ENCODE results near the gene ARFGEF2.
A peak's percentile ranks its signal among the peaks of the same experiment; 100 is the strongest.
"Not testable (repeated sequence)": the region's sequence is repeated elsewhere in the genome, so short reads cannot be mapped to it uniquely, and the experiment has no call there.

The ARFGEF2 gene

DNA sequence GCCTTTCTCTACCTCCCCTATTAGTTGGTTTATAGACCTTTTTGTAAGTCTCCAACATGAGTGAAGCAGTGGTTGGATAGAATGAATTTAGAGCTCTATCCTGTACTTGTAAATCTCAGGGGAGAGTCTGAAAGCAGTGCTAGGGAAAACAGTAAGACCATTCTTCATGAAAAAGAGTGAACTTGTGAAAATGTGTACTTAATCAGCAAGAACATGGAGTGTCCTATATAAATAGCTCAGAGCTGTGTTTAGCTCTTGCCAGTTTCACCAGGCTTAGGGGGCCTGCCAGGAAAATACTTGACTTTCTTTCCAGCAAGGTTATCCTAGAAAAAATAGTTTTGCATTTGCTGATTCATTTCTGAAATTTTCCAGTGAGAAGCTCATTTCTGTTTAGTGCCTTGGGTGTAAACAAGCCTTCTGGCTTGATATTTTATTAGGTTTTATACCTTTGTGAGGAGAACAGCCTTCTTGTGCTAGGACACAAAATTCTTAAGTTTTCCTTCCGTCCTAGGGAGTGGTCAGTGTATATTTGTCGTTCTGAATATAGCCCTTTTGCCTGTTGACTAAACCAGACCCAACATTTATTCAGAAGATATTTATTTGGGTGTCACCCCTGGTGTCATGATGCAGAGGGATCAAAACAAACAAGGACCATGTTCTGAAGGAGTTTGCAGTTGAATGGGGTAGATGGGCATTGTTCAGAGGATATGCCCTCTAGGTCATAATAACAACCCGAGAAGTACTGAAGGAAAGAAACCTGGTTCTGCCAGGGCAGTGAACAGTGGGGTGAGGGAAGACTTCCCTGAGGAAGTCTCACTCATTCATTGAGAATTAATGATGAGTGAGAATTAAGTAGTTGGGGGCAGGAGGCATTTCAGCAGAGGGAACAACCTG is 7.6 kb downstream of the ARFGEF2 start:
- peak; percentile 71 for DNase-seq (ENCODE audit: low spot score)

DNA sequence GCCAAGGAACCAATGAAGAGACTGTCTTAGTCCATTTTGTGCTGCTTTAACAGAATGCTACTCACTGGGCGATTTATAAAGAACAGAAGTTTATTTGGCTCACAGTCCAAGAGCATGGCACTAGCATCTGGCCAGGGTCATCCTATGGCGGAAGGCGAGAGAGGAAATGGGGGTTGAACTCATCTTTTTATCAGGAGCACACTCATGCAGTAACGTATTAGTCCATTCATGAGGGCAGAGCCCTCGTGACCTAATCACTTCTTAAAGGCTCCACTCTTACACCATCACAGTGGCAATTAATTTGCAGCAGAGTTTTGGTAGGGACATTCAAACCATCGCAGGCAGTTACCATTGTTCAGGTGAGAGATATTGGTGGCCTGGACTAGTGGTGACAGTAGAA is 8.5 kb downstream of the ARFGEF2 start:
- DNase-seq (ENCODE audit: low spot score) = no peak

DNA sequence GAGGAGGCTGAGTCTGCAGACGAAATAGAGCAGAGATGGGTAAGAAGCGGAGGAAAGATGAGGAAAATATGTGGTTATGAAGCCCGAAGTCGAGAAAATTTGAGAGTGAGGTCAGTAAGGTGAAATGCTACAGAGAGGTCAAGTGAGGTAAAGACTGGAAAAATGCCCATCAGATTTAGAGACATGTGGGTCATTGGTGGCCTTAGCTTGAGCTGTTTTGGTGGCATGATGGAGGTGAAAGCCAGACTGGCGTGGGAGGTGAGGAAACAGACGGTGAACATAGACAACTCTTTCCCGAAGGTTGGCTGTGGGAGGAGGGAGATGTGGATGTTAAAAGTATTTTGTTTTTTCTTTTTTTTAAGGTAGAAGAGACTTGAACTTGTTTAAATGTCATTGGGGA is 9.4 kb downstream of the ARFGEF2 start:
- DNase-seq (ENCODE audit: low spot score) = no peak

DNA sequence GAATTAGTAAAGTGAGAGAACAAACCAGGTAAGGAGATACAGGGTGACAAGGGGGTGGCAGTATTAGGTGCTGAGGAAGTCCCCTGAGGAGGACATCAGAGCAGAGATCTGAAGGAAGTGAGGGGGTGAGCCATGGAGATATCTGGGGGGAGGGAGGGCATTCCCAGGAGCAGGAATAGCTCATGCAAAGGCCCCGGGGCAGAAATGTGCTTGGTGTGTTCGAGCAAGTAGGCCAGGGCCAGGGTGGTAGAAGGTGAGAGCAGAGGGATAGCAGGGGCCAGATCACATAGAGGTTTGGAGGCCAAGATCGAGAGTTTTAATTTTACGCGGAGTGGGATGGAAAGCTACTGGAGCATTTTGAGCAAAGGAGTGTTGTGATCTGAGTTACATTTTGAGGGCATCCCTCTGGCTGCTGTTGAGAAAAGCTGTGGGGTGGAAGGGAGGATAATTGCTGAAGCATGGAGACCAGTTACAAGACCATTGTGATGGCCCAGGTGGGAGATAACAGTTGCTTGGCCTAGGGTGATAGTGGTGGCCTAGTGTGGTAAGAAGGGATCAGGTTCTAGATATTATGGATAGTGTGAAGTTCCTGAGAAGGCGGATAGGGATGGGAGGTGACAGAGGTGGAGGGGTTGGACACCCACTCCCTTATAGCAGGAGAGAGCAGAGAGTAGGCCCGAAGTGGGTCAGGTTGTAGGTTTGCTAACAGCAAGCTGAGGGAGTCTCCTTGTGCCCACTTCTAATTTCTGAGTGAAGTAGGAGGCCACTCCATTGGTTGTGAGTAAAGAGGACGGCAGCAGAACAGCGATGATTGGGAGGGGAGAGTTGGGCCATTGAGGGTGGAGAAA is 10.2 kb downstream of the ARFGEF2 start:
- no peak for DNase-seq (ENCODE audit: low spot score)

DNA sequence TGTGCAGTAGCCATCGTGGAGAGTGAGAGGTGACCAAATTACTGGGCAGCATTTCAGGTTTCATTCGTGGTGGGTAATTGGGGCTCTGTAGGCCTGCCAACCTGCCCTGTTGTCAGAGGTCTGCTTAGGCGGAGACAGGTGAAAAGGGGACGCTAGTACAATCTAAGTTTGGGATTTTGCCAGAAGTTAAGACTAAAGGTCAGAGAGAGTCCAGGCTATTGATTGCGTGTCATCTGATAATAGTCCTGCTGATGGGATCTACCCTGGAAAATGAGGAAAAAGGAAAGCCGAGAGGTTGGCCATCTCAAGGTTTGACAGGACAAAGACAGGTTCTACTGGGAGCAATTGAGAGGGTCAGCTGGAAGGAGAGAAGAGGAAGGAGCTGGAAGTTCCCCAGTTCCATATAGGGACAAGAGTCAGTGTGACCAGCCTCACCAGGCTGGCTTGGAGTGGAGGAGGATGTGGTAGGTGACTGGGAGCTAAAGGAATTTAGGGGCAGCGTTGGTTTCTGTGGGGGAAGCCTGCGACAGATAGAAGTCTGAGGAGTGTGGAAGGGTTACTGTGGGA is 10.9 kb downstream of the ARFGEF2 start:
- peak; percentile 70 for DNase-seq (ENCODE audit: low spot score)

DNA sequence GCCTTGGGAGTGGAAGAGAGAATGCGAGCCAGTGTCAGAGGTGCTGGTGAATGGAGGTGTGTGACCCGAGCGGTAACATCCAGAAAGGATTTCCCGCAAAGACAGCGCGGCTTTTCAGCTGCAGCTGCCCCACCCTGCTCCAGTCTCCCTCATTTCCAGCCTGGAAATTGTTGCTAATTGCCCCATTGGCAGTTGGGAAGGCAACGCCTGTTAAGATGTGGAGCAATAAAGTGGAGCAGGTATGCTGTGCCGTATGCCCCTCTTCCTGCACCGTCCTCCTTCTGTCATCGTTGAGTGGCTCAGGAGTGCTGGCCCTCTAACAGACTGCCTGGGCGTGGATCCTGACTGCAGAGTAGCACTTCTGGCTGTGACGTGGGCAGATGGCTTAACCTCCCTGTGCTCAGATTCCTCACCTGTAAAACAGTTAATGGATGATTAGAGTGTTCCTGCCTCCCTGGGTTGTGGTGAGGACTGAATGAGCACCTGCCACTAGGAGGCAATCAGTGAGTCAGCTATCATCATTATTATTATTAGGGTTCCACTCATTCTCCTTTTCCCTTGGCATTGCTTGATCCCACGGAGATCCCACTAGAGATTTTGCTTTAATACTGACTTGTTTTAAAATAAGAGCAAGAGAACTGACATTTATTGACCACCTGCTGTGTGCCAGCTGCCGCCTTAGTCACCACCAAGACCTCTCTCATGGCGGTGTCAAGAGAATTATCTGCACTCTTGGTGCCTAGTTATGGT is 11.7 kb downstream of the ARFGEF2 start:
- DNase-seq (ENCODE audit: low spot score) = no peak

DNA sequence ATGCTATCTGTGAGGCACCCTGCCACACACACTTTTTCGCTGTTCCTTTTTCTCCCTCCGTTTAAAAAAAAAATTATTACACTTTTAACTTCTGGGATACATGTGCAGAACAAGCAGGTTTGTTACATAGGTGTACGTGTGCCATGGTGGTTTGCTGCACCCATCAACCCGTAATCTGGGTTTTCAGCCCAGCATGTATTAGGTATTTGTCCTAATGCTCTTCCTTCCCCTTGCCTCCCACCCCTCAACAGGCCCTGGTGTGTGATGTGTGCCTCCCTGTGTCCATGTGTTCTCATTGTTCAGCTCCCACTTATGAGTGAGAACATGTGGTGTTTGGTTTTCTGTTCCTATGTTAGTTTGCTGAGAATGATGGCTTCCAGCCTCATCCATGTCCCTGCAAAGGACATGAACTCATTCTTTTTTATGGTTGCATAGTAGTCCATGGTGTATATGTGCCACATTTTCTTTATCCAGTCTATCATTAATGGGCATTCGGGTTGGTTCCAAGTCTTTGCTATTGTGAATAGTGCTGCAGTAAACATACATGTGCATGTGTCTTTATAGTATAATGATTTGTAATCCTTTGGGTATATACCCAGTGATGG is 12.9 kb downstream of the ARFGEF2 start:
- DNase-seq (ENCODE audit: low spot score) = not testable (repeated sequence)

DNA sequence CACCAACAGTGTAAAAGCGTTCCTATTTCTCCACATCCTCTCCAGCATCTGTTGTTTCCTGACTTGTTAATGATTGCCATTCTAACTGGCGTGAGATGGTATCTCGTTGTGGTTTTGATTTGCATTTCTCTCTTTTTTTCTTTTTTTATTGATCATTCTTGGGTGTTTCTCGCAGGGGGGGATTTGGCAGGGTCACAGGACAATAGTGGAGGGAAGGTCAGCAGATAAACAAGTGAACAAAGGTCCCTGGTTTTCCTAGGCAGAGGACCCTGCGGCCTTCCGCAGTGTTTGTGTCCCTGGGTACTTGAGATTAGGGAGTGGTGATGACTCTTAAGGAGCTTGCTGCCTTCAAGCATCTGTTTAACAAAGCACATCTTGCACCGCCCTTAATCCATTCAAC is 13.5 kb downstream of the ARFGEF2 start:
- DNase-seq (ENCODE audit: low spot score) = not testable (repeated sequence)

DNA sequence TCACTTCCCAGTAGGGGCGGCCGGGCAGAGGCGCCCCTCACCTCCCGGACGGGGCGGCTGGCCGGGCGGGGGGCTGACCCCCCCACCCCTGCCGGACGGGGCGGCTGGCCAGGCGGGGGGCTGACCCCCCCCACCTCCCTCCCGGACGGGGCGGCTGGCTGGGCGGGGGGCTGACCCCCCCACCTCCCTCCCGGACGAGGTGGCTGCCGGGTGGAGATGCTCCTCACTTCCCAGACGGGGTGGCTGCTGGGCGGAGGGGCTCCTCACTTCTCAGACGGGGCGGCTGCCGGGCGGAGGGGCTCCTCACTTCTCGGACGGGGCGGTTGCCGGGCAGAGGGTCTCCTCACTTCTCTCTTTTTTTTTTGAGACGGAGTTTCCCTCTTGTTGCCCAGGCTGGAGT is 14.7 kb downstream of the ARFGEF2 start:
- not testable (repeated sequence) for DNase-seq (ENCODE audit: low spot score)

DNA sequence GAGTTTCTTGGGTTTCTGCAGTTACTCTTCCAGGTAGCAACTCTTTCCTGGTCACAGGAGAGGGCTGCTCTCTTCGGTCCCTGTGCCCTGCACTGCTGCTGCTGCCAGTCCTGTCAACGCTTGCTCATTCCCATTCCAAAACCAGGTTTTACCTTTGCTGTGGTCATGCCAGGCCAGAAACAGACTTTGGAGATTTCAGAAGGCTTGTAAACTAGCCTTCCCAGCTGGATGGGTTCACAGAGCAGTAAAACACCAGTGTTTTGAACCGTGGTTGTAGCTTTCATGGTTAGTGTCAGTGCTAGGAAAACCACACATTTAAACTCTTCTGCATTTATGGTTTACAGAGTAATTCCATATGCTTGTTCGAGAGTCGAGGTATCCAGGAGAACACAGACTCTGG is 16.2 kb downstream of the ARFGEF2 start:
- no peak for DNase-seq (ENCODE audit: low spot score)

DNA sequence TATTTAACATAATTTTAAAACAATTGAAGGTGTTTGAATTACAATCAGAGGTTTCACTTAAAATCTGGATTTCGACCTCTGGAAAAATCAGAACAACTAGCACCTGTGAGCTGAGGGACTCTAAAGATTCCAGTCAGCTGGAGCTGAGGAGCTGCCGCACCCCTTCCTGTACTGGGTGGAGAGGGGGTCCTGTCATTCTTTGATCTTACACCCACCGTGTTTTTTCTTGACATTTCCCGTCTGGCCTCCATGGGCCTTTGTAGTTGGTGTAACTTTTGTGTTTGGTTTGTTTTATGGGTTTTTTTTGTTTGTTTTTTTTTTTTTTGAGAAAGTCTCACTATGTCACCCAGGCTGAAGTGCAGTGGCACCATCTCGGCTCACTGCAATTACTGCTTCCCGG is 17.2 kb downstream of the ARFGEF2 start:
- no peak for DNase-seq (ENCODE audit: low spot score)

DNA sequence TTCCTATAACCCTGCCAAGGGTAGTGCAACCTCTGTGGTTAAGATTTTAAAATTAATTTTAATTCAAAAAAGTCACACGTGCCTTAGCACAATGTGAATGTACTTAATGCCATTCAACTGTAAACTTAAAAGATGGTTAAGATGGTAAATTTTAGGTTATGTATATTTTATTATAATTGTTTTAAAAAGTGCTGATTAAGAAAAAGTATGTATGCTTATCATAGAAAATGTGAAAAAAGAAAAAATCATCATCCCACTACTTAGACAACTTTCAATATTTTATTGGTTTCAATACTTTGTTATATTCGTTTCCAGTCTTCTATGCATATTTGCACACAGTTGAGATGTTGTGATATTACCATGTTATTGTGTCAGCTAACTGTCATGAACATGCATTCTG is 18.7 kb downstream of the ARFGEF2 start:
- DNase-seq (ENCODE audit: low spot score) = no peak

DNA sequence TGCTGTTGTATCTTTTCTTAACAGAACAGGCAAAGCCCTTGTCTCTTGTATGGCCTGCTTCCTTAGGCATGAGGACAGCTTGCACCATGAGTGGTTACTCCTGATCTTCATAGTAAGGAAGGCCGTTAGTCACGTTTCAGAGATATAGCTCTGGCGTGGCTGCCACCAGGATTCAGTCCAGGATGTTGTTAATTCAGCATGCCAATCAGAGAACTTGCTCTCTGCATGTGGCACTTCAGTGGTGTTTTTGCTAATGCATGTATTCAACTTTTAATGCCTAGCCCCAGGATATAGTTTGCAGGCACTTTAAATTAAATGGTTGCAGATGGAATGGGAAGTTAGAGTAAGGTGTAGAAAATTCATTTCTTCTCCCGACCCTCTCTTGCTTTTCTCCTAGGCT is 20.0 kb downstream of the ARFGEF2 start:
- DNase-seq (ENCODE audit: low spot score) = no peak

DNA sequence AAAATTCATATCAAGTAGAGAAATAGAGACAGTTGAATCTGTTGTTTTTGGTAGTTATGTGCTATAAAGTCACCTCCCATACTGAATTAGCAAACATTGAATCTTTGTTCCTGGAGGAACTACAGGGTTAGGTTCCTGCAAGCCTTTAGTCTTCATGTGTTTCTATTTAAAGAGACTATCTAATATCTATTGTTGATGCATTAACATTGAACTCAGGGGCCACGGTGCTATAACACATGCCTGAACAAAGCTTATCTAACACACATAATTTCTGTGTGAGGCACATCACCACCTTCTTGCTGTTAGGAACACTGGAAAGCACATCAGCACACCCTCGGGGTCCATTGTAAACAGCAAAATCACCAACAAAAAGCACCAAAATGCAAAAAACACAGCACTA is 21.2 kb downstream of the ARFGEF2 start:
- no peak for DNase-seq (ENCODE audit: low spot score)

DNA sequence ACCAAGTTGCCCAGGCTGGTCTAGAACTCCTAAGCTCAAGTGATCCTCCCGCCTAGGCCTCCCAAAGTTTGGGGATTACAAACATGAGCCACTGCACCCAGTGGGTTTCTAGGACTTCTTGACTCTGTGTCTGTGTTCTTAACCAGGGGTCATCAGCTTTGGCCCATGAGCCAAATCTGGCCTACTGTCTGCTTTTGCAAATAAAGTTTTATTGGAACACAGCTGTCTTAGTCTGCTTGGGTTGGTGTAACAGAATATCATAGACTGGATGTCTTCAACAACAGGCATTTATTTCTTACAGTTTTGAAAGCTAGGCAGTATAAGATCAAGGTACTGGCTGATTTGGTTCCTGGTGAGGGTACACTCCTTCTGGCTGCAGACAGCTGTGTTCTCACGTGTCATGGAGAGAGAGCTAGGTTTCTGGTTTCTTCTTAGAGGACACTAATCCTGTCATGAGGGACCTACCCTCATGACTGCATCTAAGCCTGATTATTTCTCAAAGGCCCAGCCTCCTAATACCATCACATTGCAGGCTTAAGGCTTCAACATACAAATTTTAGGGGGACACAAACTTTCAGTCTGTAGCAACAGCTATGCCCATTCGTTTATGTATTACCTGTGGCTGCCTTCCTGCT is 23.3 kb downstream of the ARFGEF2 start:
- no peak for DNase-seq (ENCODE audit: low spot score)

DNA sequence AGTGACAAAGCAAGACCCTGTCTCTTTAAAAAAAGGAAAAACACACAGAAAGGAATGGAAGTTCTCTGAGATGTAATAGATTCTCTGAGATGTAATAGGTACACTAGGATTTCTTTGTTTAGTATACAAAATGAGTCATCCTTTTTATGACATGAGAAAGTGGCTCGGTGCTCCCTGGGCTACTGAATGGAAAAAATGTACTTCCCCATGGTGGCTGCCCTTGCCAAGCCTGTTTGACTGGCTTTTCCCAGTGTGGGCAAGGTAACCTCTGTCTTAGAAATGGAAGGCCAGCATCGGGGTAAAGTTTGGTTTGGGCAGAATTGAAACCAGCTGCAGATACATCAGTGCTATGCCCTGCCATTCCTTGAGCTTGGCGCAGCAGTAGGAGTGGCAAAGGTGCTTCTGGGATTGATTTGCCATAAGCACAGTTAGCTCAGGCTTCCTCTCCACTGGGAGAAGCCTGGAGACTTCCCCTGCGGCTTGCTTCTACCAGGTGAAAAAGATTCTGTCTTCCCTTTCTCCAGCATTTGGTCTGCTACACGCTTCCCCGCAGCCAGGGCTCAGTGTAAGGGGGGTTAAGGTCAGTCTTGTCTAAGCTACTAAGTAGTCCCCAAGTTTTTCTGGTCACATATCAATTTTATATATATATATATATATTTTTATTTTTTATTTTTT is 24.5 kb downstream of the ARFGEF2 start:
- DNase-seq (ENCODE audit: low spot score) = peak; percentile 63

DNA sequence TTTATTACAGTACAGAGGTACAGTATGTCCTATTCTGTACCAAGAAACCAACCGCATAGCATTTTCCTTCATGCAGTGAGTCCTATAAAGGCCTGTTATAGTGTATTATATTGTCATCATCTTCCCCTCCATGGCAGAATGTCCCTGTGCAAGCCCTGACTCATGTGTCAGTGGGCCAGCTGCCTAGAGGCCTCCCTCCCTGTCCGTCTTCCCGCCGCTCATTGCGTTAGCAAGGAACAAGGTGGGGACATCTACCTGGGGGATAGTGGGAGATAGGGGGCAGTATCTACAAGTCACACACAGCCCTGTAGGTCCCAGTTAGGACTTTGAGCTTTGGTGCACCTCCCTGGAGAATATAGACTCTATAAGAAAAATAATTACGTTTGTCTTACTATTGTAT is 27.1 kb downstream of the ARFGEF2 start:
- no peak for DNase-seq (ENCODE audit: low spot score)

DNA sequence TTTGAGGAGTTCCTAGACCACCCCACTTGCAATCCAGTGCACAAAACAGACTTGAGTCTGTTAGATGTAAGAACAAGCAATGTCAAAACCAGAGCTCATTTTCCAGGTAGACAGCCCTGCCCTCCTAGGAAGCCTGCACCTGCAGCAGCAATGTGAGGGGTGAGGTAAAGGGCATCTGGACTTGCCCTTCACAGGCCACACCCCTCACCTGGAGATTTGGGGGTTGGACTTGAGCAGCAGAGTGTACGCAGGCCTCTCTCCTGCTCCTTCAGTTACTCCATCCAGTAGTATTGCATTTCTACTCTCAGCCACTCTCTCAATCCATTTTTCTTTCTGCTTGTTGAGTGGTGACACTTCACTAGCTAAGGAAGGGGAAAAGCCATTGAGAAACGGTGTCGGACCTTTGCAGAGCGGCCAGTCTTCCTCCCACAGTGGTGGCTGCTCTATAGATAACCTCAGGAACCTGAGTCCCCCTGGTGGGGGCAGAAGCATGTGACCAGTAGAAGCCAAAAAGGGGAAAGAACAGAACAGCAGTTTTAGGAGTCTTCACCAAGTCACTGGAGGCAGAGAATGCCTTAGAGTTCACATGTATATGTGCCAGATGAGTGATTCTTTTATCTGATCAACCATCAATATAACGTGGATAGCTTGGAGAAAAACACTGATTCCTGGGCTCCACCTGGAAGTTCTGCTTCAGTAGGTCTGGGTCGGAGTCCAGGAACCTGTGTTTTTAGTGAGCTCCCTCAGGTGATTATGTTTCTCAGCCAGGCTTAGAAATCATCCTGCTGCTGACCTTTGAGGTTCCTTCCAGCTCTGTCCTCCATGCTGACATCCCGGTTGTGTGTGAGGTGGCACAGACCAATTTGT is 28.0 kb downstream of the ARFGEF2 start:
- DNase-seq (ENCODE audit: low spot score) = no peak

DNA sequence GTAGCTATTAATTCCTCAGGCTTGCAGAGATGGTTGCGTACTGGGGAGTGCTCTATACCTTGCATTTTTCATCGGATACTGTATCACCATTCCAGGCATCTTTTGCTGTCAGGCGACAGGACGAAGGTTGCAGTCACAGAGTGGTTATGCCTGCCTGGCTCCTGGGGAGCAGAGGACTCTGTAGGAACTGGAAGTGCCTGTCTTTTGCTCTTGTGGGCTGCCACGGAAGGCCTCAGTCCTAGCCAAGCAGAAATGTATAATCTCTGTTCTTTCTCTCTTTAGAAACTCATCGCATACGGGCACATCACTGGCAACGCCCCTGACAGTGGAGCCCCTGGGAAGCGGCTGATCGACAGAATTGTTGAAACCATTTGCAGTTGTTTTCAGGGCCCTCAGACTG is 29.5 kb downstream of the ARFGEF2 start:
- DNase-seq (ENCODE audit: low spot score) = no peak

DNA sequence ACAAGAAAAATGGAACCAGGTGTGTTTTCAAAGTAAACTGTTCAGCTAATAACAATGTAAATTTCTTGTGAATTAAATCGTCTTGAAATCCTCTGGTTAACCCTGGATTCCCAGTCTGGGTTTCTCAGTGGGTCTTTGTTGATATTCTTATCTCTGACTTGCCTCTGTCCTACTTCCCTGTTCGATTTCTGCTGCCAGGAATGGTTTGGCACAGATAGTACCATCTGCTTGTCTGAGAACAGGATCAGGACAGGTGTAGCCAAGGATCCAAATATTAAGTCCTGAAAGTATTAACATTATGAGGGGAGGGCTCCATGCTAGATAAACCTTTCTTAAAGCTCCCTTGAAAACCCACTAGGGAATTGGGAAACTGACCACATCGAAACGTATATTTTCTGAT is 30.1 kb downstream of the ARFGEF2 start:
- no peak for DNase-seq (ENCODE audit: low spot score)
